Psoas muscle (tissue), 8 donors: ENCODE results near the gene CIITA. TPM values are rescaled to one million over a fixed set of nuclear protein-coding genes. Genes with fewer than 3 reads are reported as not detected.
"Not testable (repeated sequence)": the region's sequence is repeated elsewhere in the genome, so short reads cannot be mapped to it uniquely, and the experiment has no call there.

Experiments used
- ATAC-seq, 4 donors: fragments of 200-7000 bp; cut with Tn5 transposase; one replicate each; pipeline ENCODE4 v1.9.1; 2020; ENCODE audit warnings: moderate library complexity in 3 of 4, mild to moderate bottlenecking in 2 of 4
- DNase-seq, 2 donors: peaks; one replicate each; pipeline ENCODE4 v3.0.0-alpha.2; 2020
- H3K27ac ChIP-seq: fragments of 200-600 bp; one replicate; pipeline ENCODE4 v1.8.0; 2022
- H3K27me3 ChIP-seq, 3 donors: fragments of 200-600 bp in 1 of 3; one replicate each; pipeline versions ENCODE4 v1.6.1 to v1.8.0; 2013 to 2022; ENCODE audit warnings: low read length in 2 of 3, mild to moderate bottlenecking in 2 of 3, moderate library complexity in 1 of 3; ENCODE audit not compliant: insufficient read depth in 3 of 3
- H3K36me3 ChIP-seq, 2 donors: fragments of 200-600 bp in 1 of 2; one replicate each; pipeline versions ENCODE4 v1.6.1 to v1.8.0; 2013 to 2022; ENCODE audit warnings: low read depth in 1 of 2, mild to moderate bottlenecking in 1 of 2, moderate library complexity in 1 of 2; ENCODE audit not compliant: insufficient read depth in 1 of 2
- H3K4me1 ChIP-seq: fragments of 200-600 bp; one replicate; pipeline ENCODE4 v1.8.0; 2022
- H3K4me3 ChIP-seq: fragments of 200-600 bp; one replicate; pipeline ENCODE4 v1.8.0; 2022; ENCODE audit warnings: mild to moderate bottlenecking
- H3K9me3 ChIP-seq: fragments of 200-600 bp; one replicate; pipeline ENCODE4 v1.8.0; 2022
- CTCF ChIP-seq: fragments of 200-600 bp; IDR thresholded peaks from one replicate; pipeline ENCODE4 v1.8.0; 2022; ENCODE audit warnings: antibody characterized with exemption
- WGBS, 3 donors: extraction: QIAGEN DNeasy Blood & Tissue Kit; methylation state at CpG; one replicate each; pipeline versions ENCODE4 v1.1.6 to v1.1.7; 2013; 5-methylcytosine and 5-hydroxymethylcytosine counted together
- intact Hi-C, 2 donors: fragments of 100-400 bp; cut with DNase I; formaldehyde crosslinking; loops; one replicate each; pipeline versions ENCODE4 v1.11.0 to v1.14.2; 2022
- long read RNA-seq, 2 donors: library from polyadenylated mRNA; unstranded; transcript quantifications; one replicate each; pipeline ENCODE4 v2.0.0, GENCODE V29; 2021
- polyA plus RNA-seq, 3 donors: library from polyadenylated mRNA; stranded (reverse); fragments of 200-250 nt; gene quantifications; one replicate each; pipeline ENCODE4 v1.2.3, GENCODE V29; 2013
- total RNA-seq, 4 donors: library from RNA; stranded (reverse); fragmentation: NEBNext Ultra II Directional in 2 of 4; extraction: Animal tissue kit (Norgen Biotek cat#: 25700) in 2 of 4; gene quantifications; one replicate each; pipeline versions ENCODE4 v1.2.1 to v1.2.4, GENCODE V29; 2021 to 2023
- donor health status: healthy with polysubstance abuse.
- donor health status: DM: no; HTN: no; CAD: no; lungs with moderate emphysema.
- donor health status: Bipolar disorder and iron deficiency.
- donor health status: healthy.
- donor health status: DM: yes; HTN: yes; CAD: no.
- donor health status: DM: no; HTN: no; CAD: no.
- donor health status: DM: no; HTN: no; CAD: no.
- donor health status: DM: yes; HTN: yes; CAD: no.

Gene CIITA
- total RNA-seq (10 to 100 TPM in 1 of 4 donors, 1 to 10 TPM in 3; 2.9 to 13.8 (median 5.2) TPM), polyA plus RNA-seq (10 to 100 TPM in 1 of 3 donors, 1 to 10 TPM in 2; 2.3 to 15.3 (median 4.1) TPM)
- long read RNA-seq, donor 1 = 0 reads
- long read RNA-seq, donor 2, transcript CIITA-210 (2 exons, 2,147 nt) = major isoform, 13 of 18 reads
- long read RNA-seq, donor 2, partial matches to known transcripts = 0 of 18 reads
- long read RNA-seq, donor 2, other reads (novel, unspliced or antisense) = 5 of 18 reads

GRCh38 chr16:10876799-10877341, at the start of gene CIITA:
CIITA (plus strand) TSS chr16:10877202; CDS start chr16:10877331, 129 bp downstream.
- no peak for TF ChIP-seq CTCF
- ATAC-seq = peak in 2 of 4 donors; percentile 16 to 42
- H3K9me3 ChIP-seq = no peaks in the 10 kb centered on the region
- peak; percentile 76 to 82 for DNase-seq
- H3K4me3 ChIP-seq = peak within 1 kb of the TSS; percentile 73
- no peak within 1 kb of the TSS for H3K27ac ChIP-seq
- intact Hi-C loops = loop anchor here in 1 of 2 donors (5.0 kb wide), 1 partner anchor 50 kb away; no protein-coding TSS in a partner anchor
- WGBS, 3 donors = 34 to 43% (median 41%) methylated on average over 9 of the region's 9 CpGs
- no peaks in the 10 kb centered on the region for H3K4me1 ChIP-seq
- no peaks in the 10 kb centered on the region for H3K36me3 ChIP-seq
- H3K27me3 ChIP-seq = peaks cover 0 to 23% (median 3%) of the 10 kb centered on the region in 3 donors

- intact Hi-C loops = loop anchor here in 1 of 2 donors (2.0 to 5.0 kb wide), 4 partner anchors 49 to 266 kb away; partner anchors contain the start of gene CIITA
- DNase-seq = peak; percentile 71 to 86
- H3K27me3 ChIP-seq = no peaks in the 10 kb centered on the region
- peak overlapping the region; percentile 88 for H3K27ac ChIP-seq
- H3K4me1 ChIP-seq = peaks cover 20% of the 10 kb centered on the region
- 9 to 21% (median 18%) methylated on average over 10 to 11 of the region's 11 CpGs for WGBS, 3 donors
- peak overlapping the region; percentile 32 for H3K4me3 ChIP-seq
- H3K36me3 ChIP-seq = no peaks in the 10 kb centered on the region
- H3K9me3 ChIP-seq = no peaks in the 10 kb centered on the region
- peak; percentile 65 to 78 (median 68) for ATAC-seq
- TF ChIP-seq CTCF = peak; percentile 7
Measured at GRCh38 chr16:10827691-10828341, 49.2 kb upstream of the CIITA start.

- intact Hi-C loops = loop anchor here in 1 of 2 donors (2.0 to 5.0 kb wide), 4 partner anchors 48 to 267 kb away; partner anchors contain the start of gene CIITA
- H3K27ac ChIP-seq = peak overlapping the region; percentile 88
- H3K4me1 ChIP-seq = peaks cover 20% of the 10 kb centered on the region
- ATAC-seq (peak; percentile 78 to 82 (median 79)), DNase-seq (peak; percentile 91 to 93)
- H3K4me3 ChIP-seq = peak overlapping the region; percentile 32
- TF ChIP-seq CTCF = no peak
- WGBS, 3 donors = 3 to 8% (median 4%) methylated on average over 17 of the region's 17 CpGs
- no peaks in the 10 kb centered on the region for H3K27me3 ChIP-seq
- H3K9me3 ChIP-seq = no peaks in the 10 kb centered on the region
- H3K36me3 ChIP-seq = no peaks in the 10 kb centered on the region
Measured at GRCh38 chr16:10828851-10829366, 48.1 kb upstream of the CIITA start.

- peaks cover 20% of the 10 kb centered on the region for H3K4me1 ChIP-seq
- not testable (repeated sequence) for H3K36me3 ChIP-seq, ATAC-seq, H3K27me3 ChIP-seq, DNase-seq, H3K9me3 ChIP-seq
- peak overlapping the region; percentile 32 for H3K4me3 ChIP-seq
- WGBS, 3 donors = 44 to 55% (median 46%) methylated on average over 18 of the region's 18 CpGs
- peak overlapping the region; percentile 88 for H3K27ac ChIP-seq
- intact Hi-C loops = loop anchor here (2.0 to 10.0 kb wide), 5 partner anchors 48 to 267 kb away; partner anchors contain the start of gene CIITA (in 1 of the 2)
Measured at GRCh38 chr16:10829390-10830098, 47.5 kb upstream of the CIITA start.

GRCh38 chr16:10830240-10830639, 46.8 kb upstream of the CIITA start:
- peak overlapping the region; percentile 88 for H3K27ac ChIP-seq
- not testable (repeated sequence) for DNase-seq, ATAC-seq, H3K36me3 ChIP-seq, H3K9me3 ChIP-seq, H3K27me3 ChIP-seq, H3K4me3 ChIP-seq
- intact Hi-C loops = loop anchor here in 1 of 2 donors (10.0 kb wide), 1 partner anchor 85 kb away; no protein-coding TSS in a partner anchor
- peaks cover 20% of the 10 kb centered on the region for H3K4me1 ChIP-seq
